GM12865 (cell line): Measurements from ENCODE around the gene NCCRP1.

ENCODE experiments used
- DNase-seq: peaks from one replicate; pipeline ENCODE4 v3.0.0; 2010; ENCODE audit warnings: low read depth
- H3K4me3 ChIP-seq: 2 replicates; pipeline ENCODE4 v1.5.1; 2011; ENCODE audit warnings: mild to moderate bottlenecking, low read depth, low read length, control low read depth
- CTCF ChIP-seq: IDR thresholded peaks from 2 replicates; pipeline ENCODE4 v1.5.1; 2011; ENCODE audit warnings: low read length, control low read depth, low read depth, inconsistent platforms; ENCODE audit not compliant: insufficient read depth; ENCODE audit errors: missing control alignments

NCCRP1 gene

GRCh38 chr19:39164289-39164688, 32.5 kb upstream of the NCCRP1 start:
- TF ChIP-seq CTCF: no peak
- DNase-seq: no peak

GRCh38 chr19:39165857-39166256, 30.9 kb upstream of the NCCRP1 start:
- no peak for TF ChIP-seq CTCF
- H3K4me3 ChIP-seq: no peak overlapping the region
- no peak for DNase-seq

More at GRCh38 chr19:39164289-39164688, 32.5 kb upstream of the NCCRP1 start:
- no peak overlapping the region for H3K4me3 ChIP-seq

- no peak for TF ChIP-seq CTCF
- DNase-seq: no peak
- H3K4me3 ChIP-seq: no peak overlapping the region
These were observed 30.0 kb upstream of the NCCRP1 start for GRCh38 chr19:39166571-39167391.

- no peak overlapping the region for H3K4me3 ChIP-seq
- no peak for TF ChIP-seq CTCF
- DNase-seq: no peak
These were observed 29.1 kb upstream of the NCCRP1 start for GRCh38 chr19:39167461-39168257.

- TF ChIP-seq CTCF: no peak
- no peak for DNase-seq
- no peak overlapping the region for H3K4me3 ChIP-seq
These were observed 28.3 kb upstream of the NCCRP1 start for GRCh38 chr19:39168258-39169142.

- no peak overlapping the region for H3K4me3 ChIP-seq
- DNase-seq: no peak
- no peak for TF ChIP-seq CTCF
These were observed 27.5 kb upstream of the NCCRP1 start for GRCh38 chr19:39169143-39169810.
